SU-DHL-6 (cell line): ENCODE data around the gene OR2M4.

Experiments
- EZH2phosphoT487 ChIP-seq: fragments of 200-600 bp; sonication (generic), shearing (Covaris generic); conservative IDR thresholded peaks from 2 replicates; pipeline ENCODE4 v1.6.1; 2018; ENCODE audit warnings: mild to moderate bottlenecking, antibody characterized with exemption, low read length, moderate library complexity, mixed read lengths
- TF ChIP-seq, protein P1 (sequence below): fragments of 200-600 bp; sonication (generic); IDR thresholded peaks from one replicate; pipeline ENCODE4 v1.5.1; 2017; ENCODE audit warnings: antibody characterized with exemption, mild to moderate bottlenecking, low read length, moderate library complexity; ENCODE audit not compliant: insufficient read depth, poor library complexity, severe bottlenecking

DNA sequence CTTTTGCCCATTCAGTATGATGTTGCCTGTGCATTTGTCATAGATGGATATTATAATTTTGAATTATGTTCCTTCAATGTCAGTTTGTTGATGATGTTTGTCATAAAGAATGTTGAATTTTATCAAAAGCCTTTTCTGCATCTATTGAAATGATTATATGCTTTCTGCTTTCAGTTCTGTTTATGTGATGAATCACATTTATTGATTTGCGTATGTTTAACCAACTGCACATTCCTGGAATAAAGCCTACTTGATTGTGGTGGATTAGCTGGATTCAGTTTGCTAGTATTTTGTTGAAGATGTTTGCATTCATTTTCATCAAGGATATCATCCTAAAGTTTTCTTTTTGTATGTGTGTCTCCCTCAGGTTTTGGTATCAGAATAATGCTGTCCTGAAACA, 5.7 kb upstream of the OR2M4 start:
- TF ChIP-seq, protein P1, sequence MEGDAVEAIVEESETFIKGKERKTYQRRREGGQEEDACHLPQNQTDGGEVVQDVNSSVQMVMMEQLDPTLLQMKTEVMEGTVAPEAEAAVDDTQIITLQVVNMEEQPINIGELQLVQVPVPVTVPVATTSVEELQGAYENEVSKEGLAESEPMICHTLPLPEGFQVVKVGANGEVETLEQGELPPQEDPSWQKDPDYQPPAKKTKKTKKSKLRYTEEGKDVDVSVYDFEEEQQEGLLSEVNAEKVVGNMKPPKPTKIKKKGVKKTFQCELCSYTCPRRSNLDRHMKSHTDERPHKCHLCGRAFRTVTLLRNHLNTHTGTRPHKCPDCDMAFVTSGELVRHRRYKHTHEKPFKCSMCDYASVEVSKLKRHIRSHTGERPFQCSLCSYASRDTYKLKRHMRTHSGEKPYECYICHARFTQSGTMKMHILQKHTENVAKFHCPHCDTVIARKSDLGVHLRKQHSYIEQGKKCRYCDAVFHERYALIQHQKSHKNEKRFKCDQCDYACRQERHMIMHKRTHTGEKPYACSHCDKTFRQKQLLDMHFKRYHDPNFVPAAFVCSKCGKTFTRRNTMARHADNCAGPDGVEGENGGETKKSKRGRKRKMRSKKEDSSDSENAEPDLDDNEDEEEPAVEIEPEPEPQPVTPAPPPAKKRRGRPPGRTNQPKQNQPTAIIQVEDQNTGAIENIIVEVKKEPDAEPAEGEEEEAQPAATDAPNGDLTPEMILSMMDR, result no peak
- no peak for TF ChIP-seq EZH2phosphoT487
